ENCODE results near the gene EXOC6B.

Gene EXOC6B

GRCh38 chr2:72133721-72134407, 692.0 kb downstream of the EXOC6B start:
- DNase-seq (ENCODE audit: low read depth) = no peak

GRCh38 chr2:72132981-72133720, 692.7 kb downstream of the EXOC6B start:
- no peak for DNase-seq (ENCODE audit: low read depth)

GRCh38 chr2:72131916-72132841, 693.7 kb downstream of the EXOC6B start:
- DNase-seq (ENCODE audit: low read depth) = no peak

GRCh38 chr2:72131371-72131891, 694.4 kb downstream of the EXOC6B start:
- DNase-seq (ENCODE audit: low read depth) = no peak

GRCh38 chr2:72130659-72131360, 695.0 kb downstream of the EXOC6B start:
- no peak for DNase-seq (ENCODE audit: low read depth)

DNA sequence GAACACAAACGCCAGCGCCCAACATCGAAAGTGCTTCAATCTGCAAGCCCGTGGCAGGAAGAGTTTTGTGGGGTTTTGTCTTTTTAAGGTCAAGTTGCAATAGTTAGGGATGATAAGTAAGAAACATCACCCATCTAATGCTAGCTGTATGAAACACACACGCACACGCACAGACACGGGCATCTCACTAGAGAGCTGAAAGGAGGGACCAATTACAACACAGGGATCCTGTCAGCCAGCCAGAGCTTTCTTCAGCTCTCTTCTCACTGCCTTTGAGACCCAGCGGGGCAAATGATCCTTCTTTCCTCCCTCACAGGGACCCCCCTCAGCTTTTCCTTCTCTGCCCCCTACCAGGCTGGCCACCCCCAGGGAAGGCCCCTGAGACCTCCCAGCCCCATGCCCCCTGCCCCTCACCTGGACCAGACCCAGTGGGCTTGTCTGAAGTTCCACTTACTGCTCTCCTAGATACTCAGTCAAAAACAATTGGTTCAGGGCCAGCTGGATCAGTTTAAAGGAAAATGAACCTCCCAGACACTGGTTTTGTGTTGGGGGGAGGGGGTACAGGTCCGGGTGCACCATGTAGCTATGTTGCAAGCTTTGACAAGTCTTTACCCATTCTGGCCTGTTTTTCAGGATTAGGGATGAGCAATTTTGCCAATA, 696.0 kb downstream of the EXOC6B start:
- DNase-seq (ENCODE audit: low read depth) = no peak

DNA sequence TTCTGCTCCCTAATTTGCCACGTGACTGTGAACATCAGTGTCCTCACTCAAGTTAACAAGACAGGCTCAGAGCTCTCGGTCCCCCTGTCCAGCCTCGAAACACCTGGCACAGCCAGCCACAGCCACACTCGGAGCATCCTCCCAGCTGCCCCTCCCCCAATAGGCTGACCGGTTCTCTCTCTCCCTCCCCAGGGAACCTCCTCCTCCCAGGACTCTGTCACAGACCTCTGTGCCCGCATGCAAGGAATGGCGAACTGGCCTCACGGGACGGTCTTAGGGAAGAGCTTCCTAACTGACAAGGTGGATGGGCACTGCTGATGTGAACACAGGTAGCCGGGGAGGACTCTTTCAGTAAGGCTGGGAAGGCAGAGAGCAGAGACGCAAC, 697.0 kb downstream of the EXOC6B start:
- DNase-seq (ENCODE audit: low read depth) = no peak

DNA sequence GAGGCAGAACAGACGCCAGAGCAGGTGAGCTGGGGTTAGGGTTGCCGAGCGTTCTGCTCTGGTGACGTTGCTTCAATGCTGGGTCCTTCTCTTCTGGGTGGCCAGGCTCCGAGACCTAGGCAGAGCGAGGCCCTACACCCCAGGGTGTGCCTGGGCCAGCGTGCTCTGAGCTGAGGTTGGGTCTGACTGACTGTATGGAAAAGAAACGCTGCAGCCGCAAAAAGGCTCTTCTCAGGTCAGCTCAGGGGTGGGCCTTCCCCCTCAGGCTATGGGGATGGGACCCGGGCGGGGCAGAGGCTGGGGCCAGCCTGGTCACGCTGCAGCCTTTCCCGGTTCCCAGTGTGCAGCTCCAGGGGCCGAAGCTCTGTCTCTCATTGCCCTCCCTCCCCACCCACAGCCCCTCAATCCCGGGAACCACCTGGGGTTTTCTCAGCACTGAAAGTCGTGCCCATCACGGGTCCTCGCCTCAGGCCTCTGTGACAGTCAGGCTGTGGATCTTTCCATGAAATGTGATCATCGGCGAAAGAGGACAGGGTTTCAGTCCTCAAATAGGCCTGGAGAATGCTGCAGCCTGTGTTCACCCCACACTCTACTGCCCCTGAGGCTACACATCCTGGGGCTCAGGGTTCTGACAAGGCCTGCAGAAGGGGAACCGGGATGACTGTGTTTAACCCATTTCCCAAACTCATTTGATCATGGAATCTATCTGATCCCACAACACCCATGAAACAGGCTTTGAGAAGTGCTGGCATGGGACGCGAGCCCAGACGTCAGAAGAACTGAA, 697.6 kb downstream of the EXOC6B start:
- no peak for DNase-seq (ENCODE audit: low read depth)

DNA sequence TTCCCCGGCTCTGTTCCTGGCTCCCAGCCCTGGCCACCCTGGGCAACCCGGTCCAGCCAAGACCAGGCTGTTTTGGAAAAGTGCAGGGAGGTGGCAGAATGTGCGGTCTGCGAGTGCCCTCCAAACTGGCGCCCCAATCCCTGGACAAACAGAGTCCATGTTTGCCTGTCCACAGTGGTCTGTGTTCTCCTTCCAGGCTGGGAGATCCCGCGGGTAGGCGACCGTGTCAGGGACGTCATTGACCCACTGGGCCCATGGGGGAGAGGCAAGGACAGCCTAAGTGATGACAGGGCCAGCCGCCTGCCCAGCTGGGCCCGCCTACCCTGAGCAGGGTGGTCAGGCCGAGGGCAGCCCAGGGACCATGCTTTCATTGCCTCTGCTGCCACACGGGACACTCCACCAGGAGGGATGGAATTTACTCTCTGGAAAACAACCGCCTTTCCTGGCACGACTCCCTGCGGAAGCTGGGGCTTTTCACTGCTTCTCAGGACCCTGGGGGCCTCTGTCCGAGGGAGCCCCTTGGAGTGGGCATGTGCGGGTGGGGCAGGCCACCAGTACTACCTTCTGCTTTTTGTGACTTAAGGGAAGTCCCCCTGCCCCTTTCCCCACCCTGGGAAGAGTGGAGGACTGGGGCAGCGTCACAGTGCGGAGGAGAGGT, 698.3 kb downstream of the EXOC6B start:
- DNase-seq (ENCODE audit: low read depth) = no peak

DNA sequence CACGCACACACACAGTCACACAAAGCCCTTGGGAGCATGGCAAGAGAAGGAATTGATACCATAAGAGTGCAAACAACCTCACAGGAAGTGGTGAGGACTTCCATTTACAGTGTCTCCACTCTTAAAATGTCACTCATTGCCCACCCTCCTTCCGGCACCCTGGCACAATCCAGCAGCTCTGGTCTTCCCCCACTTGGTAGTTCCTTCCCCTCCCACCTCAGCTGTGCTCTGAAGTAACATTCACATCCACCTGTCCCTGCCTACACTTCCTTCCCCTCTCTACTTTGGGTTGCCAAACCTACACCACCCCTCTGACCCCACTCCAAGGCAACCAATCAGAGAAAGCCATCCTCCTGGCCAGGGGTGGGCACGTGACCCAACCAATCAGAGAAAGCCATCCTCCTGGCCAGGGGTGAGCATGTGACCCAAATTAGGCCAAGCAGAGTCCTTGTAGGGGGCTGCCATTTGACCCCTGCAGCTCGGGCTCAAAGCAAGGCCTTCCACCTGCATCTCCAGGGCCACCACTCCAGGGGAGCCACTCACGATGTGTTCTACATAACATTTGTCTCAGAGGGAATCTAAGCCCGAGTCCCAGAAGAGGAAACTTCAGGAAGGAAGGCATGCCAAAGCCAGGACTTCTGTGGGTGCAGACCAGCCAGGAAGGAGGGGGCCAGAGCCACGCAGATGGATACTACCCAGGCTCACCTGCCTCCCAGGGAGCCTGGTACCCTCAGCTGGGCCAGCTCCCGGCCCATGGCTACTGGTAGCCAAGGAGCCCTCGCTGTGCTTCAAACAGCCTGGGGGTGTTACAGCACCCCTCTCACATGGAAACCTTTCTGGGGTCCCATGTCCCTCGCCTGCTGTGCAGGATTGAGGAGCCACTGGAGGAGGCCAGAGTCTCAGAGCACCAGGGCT, 699.4 kb downstream of the EXOC6B start:
- DNase-seq (ENCODE audit: low read depth) = no peak

Measured in activated T-cell treated with anti-CD3 and anti-CD28 coated beads for 1 hour (primary cell).